ENCODE measurements around the gene STK10. TPM values are rescaled to one million over a fixed set of nuclear protein-coding genes. Genes with fewer than 3 reads are reported as not detected.

The STK10 gene
- total RNA-seq, 4 donors from 2014 or later, result 32.6 to 61.6 (median 43.1) TPM

DNA sequence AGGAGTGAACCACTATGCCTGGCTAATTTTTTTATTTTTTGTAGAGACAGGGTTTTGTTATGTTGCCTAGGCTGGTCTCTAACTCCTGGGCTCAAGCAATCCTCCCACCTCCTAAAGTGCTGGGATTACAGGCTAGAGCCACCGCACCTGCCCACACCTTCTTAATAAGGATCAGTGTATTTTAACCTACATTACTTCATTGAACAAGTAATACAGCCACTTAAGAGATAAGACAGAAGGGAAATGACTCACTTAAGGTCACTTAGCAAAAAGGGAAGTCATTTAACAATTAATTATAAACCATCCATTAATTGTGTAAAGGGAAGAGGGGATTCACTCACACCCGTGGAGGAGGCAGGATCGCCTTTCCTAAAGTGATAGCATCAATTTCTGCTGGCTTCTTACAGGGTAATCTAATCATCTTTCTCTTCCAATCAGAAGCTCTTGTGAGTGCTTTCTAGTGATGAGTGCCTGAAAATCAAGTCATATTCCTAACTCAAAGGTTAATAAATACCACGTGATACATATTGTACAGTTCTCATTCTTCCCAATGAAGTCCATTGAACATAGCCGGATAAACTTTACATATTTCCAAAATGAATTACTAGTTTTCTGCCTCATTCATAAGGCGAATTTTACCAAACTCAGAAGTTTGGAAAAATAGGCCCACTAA, 185.0 kb downstream of the STK10 start:
- TF ChIP-seq, protein P1, sequence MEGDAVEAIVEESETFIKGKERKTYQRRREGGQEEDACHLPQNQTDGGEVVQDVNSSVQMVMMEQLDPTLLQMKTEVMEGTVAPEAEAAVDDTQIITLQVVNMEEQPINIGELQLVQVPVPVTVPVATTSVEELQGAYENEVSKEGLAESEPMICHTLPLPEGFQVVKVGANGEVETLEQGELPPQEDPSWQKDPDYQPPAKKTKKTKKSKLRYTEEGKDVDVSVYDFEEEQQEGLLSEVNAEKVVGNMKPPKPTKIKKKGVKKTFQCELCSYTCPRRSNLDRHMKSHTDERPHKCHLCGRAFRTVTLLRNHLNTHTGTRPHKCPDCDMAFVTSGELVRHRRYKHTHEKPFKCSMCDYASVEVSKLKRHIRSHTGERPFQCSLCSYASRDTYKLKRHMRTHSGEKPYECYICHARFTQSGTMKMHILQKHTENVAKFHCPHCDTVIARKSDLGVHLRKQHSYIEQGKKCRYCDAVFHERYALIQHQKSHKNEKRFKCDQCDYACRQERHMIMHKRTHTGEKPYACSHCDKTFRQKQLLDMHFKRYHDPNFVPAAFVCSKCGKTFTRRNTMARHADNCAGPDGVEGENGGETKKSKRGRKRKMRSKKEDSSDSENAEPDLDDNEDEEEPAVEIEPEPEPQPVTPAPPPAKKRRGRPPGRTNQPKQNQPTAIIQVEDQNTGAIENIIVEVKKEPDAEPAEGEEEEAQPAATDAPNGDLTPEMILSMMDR (IDR thresholded peaks at IDR 0.05; ENCODE audit: low read depth), result no peak

DNA sequence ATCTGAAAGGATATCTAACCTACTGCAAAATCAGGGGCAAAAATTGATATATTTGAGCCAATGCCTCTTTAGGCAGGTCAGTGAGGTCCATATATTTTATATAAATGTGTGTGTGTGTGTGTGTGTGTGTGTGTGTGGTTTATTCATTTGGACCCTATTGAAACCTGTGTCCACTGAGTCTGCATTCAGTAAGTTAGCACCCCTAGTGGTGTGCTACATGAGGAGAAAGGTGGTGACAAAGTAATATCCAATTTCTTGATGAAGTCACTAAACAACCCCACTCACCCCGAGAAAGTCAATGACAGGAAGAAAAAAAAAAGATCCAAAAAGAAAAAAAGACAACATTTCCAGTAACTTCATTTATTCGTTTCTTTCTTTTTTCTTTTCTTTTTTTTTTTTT, 185.7 kb downstream of the STK10 start:
- TF ChIP-seq, protein P1 (IDR thresholded peaks at IDR 0.05; ENCODE audit: low read depth), result no peak

DNA sequence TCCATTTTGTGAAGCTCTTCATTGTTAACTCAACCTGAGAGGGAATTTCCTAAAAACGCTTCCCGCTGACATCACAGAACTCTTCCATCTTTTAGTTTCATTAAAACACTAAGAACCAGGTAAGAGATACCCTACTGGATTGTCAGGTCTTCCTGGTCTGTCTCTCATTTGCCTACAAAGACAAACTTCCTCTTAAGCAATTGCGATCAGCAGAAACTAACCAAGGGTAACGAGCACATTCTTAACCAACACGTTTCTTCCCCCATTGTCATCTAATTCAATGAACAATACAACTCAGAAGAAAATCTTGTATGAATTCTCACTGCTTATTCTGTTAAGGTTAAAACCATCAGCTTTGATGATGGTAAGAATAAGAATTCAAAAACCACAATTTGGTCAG, 188.1 kb downstream of the STK10 start:
- TF ChIP-seq, protein P1 (IDR thresholded peaks at IDR 0.05; ENCODE audit: low read depth), result no peak

DNA sequence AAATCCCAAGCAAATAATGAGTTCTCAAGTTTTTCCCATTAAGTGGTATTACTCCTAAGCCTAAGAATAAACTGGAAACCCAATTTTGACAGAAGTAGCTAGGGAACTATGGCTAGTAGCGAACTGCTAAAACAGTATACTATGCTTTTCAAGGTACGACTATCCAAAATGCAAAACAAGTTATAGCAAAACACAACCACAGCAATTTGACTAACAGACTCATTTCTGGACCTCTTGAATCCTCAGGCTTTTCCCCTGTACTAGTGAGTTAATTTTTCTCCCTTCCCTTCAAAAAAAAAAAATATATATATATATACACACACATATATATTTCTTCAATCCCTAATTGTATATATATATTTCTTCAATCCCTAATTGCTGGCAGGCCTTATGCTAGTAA, 188.9 kb downstream of the STK10 start:
- TF ChIP-seq, protein P1 (IDR thresholded peaks at IDR 0.05; ENCODE audit: low read depth), result no peak

DNA sequence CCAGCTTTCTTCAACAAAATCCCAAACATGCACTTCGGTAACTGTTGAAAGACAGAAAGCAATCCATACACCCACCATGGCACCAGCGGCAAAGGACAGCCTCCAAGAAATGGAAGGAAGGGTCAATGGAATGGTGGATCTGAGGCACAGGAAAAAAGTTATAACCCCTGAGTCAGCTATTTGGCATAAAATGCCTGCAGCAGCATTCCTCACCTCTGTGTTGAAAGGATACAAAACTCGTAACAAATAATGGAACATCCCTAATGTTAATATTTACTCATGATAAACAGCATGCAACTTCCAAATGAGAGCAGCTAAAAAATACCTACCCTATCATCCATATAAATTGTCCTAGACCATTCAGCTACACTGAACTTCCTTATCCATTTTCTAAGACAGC, 191.0 kb downstream of the STK10 start:
- TF ChIP-seq, protein P1 (IDR thresholded peaks at IDR 0.05; ENCODE audit: low read depth), result no peak

DNA sequence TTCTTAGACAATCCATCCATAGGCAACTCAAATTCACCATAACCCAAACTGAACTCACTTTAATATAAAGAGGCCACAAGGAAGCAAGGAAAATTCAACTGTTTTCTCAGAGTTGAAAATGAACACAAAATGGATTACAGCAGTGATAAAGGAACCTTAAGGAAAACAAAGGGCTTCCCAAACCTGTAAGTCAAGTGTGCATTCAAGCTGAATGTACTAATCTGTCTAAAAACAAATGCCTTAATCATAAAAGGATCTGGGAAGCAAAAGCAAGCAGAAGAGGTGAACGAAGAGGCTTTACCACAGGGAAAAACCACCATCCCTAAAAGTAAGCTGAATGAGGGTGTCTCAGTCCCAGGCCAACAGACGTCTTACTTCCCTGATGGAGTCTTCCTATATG, 195.2 kb downstream of the STK10 start:
- TF ChIP-seq, protein P1 (IDR thresholded peaks at IDR 0.05; ENCODE audit: low read depth), result no peak

DNA sequence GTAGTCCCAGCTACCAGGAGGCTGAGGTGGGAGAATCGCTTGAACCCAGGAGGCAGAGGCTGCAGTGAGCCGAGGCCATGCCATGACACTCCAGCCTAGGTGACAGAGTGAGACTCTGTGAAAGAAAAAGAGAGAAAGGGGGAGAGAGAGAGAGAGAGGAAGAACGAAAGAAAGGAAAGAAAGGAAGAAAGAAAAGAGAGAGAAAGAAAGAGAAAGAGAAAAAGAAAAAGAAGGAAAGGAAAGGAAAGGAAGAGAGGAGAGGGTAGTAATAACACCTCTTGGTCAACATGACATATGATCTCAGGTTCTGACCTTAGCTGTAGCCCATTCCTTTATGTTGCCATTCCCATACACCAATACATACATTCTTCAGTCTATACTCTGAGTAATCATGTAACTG, 195.7 kb downstream of the STK10 start:
- TF ChIP-seq, protein P1 (IDR thresholded peaks at IDR 0.05; ENCODE audit: low read depth), result no peak

Other genes starting within 250 kb of the STK10 start
- gene FBXW11, start 181.6 kb downstream of the STK10 start, total RNA-seq, result 10 to 100 TPM; 51.8 to 66.1 (median 59.8) TPM
- not detected for gene EFCAB9, start 5.9 kb upstream of the STK10 start, total RNA-seq
- 10 to 100 TPM; 13.8 to 26.9 (median 21.8) TPM for gene UBTD2, start 95.5 kb upstream of the STK10 start, total RNA-seq